ENCODE data around the gene ZNF326.
A peak's percentile ranks its signal among the peaks of the same experiment; 100 is the strongest.

ZNF326 gene

GRCh38 chr1:89994805-89995597 lies at the start of gene ZNF326:
TSS of gene ZNF326 (plus strand) at chr1:89995110. CDS start at chr1:89995258, 148 bp downstream.
- H3K4me3 ChIP-seq (ENCODE audit: control insufficient read depth, low read depth, low read length) = peak within 1 kb of the TSS; percentile 83
- peak; percentile 95 for DNase-seq (ENCODE audit: low read depth)
- no peak for TF ChIP-seq CTCF (conservative IDR thresholded peaks at IDR 0.05; ENCODE audit: control insufficient read depth, insufficient read depth, low read depth, low read length)

- TF ChIP-seq CTCF (conservative IDR thresholded peaks at IDR 0.05; ENCODE audit: control insufficient read depth, insufficient read depth, low read depth, low read length) = no peak
Measured at GRCh38 chr1:89945852-89946476, 48.9 kb upstream of the ZNF326 start.

GRCh38 chr1:89946532-89946931 lies 48.4 kb upstream of the ZNF326 start:
- no peak for TF ChIP-seq CTCF (conservative IDR thresholded peaks at IDR 0.05; ENCODE audit: control insufficient read depth, insufficient read depth, low read depth, low read length)
- no peak for DNase-seq (ENCODE audit: low read depth)
- H3K4me3 ChIP-seq (ENCODE audit: control insufficient read depth, low read depth, low read length) = no peak overlapping the region

More at GRCh38 chr1:89945852-89946476, 48.9 kb upstream of the ZNF326 start:
- DNase-seq (ENCODE audit: low read depth) = peak; percentile 46
- H3K4me3 ChIP-seq (ENCODE audit: control insufficient read depth, low read depth, low read length) = no peak overlapping the region

- no peak overlapping the region for H3K4me3 ChIP-seq (ENCODE audit: control insufficient read depth, low read depth, low read length)
- no peak for TF ChIP-seq CTCF (conservative IDR thresholded peaks at IDR 0.05; ENCODE audit: control insufficient read depth, insufficient read depth, low read depth, low read length)
- no peak for DNase-seq (ENCODE audit: low read depth)
Measured at GRCh38 chr1:89948722-89949345, 46.1 kb upstream of the ZNF326 start.

- TF ChIP-seq CTCF (conservative IDR thresholded peaks at IDR 0.05; ENCODE audit: control insufficient read depth, insufficient read depth, low read depth, low read length) = no peak
- DNase-seq (ENCODE audit: low read depth) = no peak
- no peak overlapping the region for H3K4me3 ChIP-seq (ENCODE audit: control insufficient read depth, low read depth, low read length)
Measured at GRCh38 chr1:89949991-89950624, 44.8 kb upstream of the ZNF326 start.

GRCh38 chr1:89950703-89951102 lies 44.2 kb upstream of the ZNF326 start:
- TF ChIP-seq CTCF (conservative IDR thresholded peaks at IDR 0.05; ENCODE audit: control insufficient read depth, insufficient read depth, low read depth, low read length) = no peak
- no peak for DNase-seq (ENCODE audit: low read depth)
- H3K4me3 ChIP-seq (ENCODE audit: control insufficient read depth, low read depth, low read length) = no peak overlapping the region
